GM13977 (cell line): ENCODE measurements around the gene TYW5.

ENCODE experiments used
- DNase-seq: peaks from one replicate; pipeline ENCODE4 v3.0.0; 2012; ENCODE audit warnings: low spot score
- in situ Hi-C: fragments of 300-500 bp; cut with MboI; formaldehyde crosslinking; loops from one replicate; pipeline ENCODE4 v1.12.0; 2022; ENCODE audit warnings: low sequenced_read_pairs, low pct_unique_long_range_greater_than_20kb, mixed read lengths, inconsistent platforms; ENCODE audit not compliant: unreplicated experiment
- TF ChIP-seq, protein P1 (sequence below): IDR thresholded peaks from 2 replicates; pipeline ENCODE4 v1.5.1; 2012; ENCODE audit warnings: mild to moderate bottlenecking, control low read depth; ENCODE audit not compliant: insufficient read depth; ENCODE audit errors: extremely low read depth, missing control alignments

Gene TYW5

GRCh38 chr2:199994371-199994770 is 39.1 kb upstream of the TYW5 start:
- in situ Hi-C loops = no loop called here
- no peak for DNase-seq
- TF ChIP-seq, protein P1, sequence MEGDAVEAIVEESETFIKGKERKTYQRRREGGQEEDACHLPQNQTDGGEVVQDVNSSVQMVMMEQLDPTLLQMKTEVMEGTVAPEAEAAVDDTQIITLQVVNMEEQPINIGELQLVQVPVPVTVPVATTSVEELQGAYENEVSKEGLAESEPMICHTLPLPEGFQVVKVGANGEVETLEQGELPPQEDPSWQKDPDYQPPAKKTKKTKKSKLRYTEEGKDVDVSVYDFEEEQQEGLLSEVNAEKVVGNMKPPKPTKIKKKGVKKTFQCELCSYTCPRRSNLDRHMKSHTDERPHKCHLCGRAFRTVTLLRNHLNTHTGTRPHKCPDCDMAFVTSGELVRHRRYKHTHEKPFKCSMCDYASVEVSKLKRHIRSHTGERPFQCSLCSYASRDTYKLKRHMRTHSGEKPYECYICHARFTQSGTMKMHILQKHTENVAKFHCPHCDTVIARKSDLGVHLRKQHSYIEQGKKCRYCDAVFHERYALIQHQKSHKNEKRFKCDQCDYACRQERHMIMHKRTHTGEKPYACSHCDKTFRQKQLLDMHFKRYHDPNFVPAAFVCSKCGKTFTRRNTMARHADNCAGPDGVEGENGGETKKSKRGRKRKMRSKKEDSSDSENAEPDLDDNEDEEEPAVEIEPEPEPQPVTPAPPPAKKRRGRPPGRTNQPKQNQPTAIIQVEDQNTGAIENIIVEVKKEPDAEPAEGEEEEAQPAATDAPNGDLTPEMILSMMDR = no peak

GRCh38 chr2:199992296-199992695 is 37.0 kb upstream of the TYW5 start:
- in situ Hi-C loops = no loop called here
- no peak for DNase-seq
- TF ChIP-seq, protein P1 = no peak

DNA sequence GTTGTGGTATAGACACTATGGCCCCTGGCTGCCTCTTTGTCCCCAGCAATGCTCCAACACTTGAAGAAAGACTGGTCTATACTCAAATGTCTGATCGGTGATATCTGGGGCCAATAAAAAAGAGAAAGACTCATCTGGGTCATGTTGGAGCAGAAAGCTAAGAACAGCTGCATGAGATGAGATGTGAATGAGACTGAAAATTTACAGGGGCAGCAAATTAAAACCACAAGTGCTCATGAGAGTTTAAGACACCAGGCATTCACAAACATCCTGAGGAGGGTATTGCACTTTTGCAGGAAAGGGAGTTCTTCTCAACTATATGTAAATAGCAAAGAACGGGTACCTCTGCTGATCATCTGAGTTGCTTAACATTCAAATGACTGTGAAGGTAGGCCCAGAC is 36.4 kb upstream of the TYW5 start:
- TF ChIP-seq, protein P1 = no peak
- in situ Hi-C loops = no loop called here
- DNase-seq = no peak

DNA sequence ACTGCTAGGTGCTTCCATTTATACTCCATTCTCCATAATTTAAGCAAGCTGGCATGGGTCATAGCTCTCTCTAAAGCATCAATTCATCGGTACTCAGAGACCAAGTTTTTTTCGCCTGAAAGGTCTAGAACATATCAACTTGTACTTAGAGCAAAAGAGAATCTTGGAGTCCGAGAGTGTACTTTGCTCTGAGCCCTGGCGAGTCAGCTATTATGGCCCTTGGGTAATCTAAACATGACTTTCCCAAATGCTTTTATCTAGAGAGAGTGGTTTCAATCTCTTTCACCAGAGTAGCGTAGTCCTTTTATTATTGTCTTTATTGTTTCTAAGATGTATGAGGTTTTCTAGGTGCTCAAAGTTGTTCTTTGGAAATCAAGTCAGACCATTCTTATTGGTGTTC is 34.5 kb upstream of the TYW5 start:
- TF ChIP-seq, protein P1 = no peak
- in situ Hi-C loops = no loop called here
- DNase-seq = no peak

DNA sequence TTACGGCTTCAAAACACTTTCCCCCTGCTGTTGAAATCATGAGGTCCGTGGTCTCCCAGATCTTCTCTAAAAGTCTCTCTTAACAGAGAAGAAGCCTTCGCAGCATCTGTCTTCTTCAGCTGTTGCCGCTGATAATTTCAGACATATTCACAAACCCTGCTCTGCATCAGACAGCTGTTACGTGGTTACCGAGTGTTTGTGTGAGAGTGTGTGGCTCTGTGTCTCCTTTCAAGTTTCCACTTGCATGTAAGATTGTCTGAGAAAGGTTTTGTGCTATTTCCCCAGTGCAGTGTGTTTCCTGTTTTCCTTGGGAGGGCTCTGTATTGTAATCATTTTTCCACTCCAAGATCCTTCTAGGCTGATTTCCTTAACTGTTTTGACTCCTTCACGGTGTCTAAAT is 32.9 kb upstream of the TYW5 start:
- DNase-seq = no peak
- TF ChIP-seq, protein P1 = no peak
- in situ Hi-C loops = no loop called here

DNA sequence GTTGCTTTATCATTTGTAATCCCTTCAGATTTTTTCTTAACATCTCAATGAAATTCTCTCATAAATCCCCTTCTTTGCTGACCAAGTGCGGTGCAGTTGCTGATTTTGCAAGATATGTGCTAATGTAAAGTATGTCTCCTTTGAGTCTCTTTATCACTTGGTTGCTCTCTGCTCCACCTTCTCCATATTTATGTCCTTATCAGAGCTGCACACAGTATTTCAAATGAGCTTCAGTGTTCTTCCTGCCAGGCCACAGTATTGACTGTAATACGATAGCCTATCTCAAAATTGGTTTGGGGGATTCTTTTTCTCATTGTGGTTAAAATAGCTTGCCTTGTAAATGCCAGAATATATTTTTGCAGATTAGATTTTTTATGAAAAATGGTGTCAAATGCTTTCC is 32.3 kb upstream of the TYW5 start:
- in situ Hi-C loops = no loop called here

More for the DNA sequence above, 32.3 kb upstream of the TYW5 start:
- no peak for DNase-seq
- TF ChIP-seq, protein P1 = no peak
